ENCODE data around the gene FLNA. TPM values are rescaled to one million over a fixed set of nuclear protein-coding genes. Genes with fewer than 3 reads are reported as not detected.

The FLNA gene
- total and polyA plus RNA-seq, 2 of the 13 experiments (the other 11 are each of a cell fraction or from before 2014, with no cell fraction given) = 83.4 to 174 TPM

- TF ChIP-seq, protein P1, sequence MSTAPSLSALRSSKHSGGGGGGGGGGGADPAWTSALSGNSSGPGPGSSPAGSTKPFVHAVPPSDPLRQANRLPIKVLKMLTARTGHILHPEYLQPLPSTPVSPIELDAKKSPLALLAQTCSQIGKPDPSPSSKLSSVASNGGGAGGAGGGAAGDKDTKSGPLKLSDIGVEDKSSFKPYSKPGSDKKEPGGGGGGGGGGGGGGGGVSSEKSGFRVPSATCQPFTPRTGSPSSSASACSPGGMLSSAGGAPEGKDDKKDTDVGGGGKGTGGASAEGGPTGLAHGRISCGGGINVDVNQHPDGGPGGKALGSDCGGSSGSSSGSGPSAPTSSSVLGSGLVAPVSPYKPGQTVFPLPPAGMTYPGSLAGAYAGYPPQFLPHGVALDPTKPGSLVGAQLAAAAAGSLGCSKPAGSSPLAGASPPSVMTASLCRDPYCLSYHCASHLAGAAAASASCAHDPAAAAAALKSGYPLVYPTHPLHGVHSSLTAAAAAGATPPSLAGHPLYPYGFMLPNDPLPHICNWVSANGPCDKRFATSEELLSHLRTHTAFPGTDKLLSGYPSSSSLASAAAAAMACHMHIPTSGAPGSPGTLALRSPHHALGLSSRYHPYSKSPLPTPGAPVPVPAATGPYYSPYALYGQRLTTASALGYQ (CRISPR knock-in tag; IDR thresholded peaks at IDR 0.05) = no peak
- no peak for TF ChIP-seq NFE2L2 (IDR thresholded peaks at IDR 0.05; ENCODE audit: low read length)
- TF ChIP-seq, protein P2, sequence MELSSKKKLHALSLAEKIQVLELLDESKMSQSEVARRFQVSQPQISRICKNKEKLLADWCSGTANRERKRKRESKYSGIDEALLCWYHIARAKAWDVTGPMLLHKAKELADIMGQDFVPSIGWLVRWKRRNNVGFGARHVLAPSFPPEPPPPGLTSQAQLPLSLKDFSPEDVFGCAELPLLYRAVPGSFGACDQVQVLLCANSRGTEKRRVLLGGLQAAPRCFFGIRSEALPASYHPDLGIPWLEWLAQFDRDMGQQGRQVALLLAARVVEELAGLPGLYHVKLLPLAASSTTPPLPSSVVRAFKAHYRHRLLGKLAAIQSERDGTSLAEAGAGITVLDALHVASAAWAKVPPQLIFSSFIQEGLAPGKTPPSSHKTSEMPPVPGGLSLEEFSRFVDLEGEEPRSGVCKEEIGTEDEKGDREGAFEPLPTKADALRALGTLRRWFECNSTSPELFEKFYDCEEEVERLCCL (CRISPR knock-in tag; IDR thresholded peaks at IDR 0.05; ENCODE audit: borderline replicate concordance) = no peak
- no peak for TF ChIP-seq EP300 (IDR thresholded peaks at IDR 0.05; ENCODE audit: low read depth in 2 of 2, low read length in 2 of 2)
- TF ChIP-seq EP300 (CRISPR knock-in tag; IDR thresholded peaks at IDR 0.05; ENCODE audit: borderline replicate concordance) = no peak
- TF ChIP-seq ZNF749 (CRISPR knock-in tag; IDR thresholded peaks at IDR 0.05; ENCODE audit: borderline replicate concordance) = 0 out of 2 replicates have a peak, but pooled peaks have one; percentile 23
- TF ChIP-seq FOXM1 (CRISPR knock-in tag; IDR thresholded peaks at IDR 0.05) = no peak
- no peak for TF ChIP-seq ZNF644 (CRISPR knock-in tag; IDR thresholded peaks at IDR 0.05; ENCODE audit: low read depth)
- no peak for TF ChIP-seq HNRNPK (IDR thresholded peaks at IDR 0.05; ENCODE audit: low read depth, low read length, poor library complexity, severe bottlenecking)
- TF ChIP-seq ZNF550 (CRISPR knock-in tag; IDR thresholded peaks at IDR 0.05; ENCODE audit: borderline replicate concordance) = no peak
- TF ChIP-seq SP5 (CRISPR knock-in tag; IDR thresholded peaks at IDR 0.05; ENCODE audit: borderline replicate concordance, low read depth) = no peak
- no peak for TF ChIP-seq CSRNP2 (CRISPR knock-in tag; conservative IDR thresholded peaks at IDR 0.05; ENCODE audit: low read depth)
- TF ChIP-seq SP4 (CRISPR knock-in tag; IDR thresholded peaks at IDR 0.05) = no peak
- no peak for TF ChIP-seq PTBP1 (IDR thresholded peaks at IDR 0.05; ENCODE audit: low read depth, low read length, poor library complexity, severe bottlenecking)
- peak; percentile 55; the same call in 1 of the 2 replicates for TF ChIP-seq FOXK1 (CRISPR knock-in tag; IDR thresholded peaks at IDR 0.05; ENCODE audit: borderline replicate concordance, low read depth)
- no peak for TF ChIP-seq ZNF567 (CRISPR knock-in tag; IDR thresholded peaks at IDR 0.05; ENCODE audit: borderline replicate concordance)
- no peak for TF ChIP-seq MXD1 (CRISPR knock-in tag; IDR thresholded peaks at IDR 0.05)
- no peak for TF ChIP-seq TRIM24 (CRISPR knock-in tag; IDR thresholded peaks at IDR 0.05)
- TF ChIP-seq ZNF12 (CRISPR knock-in tag; IDR thresholded peaks at IDR 0.05) = no peak
- TF ChIP-seq ZNF367 (CRISPR knock-in tag; IDR thresholded peaks at IDR 0.05; ENCODE audit: borderline replicate concordance) = no peak; the same call in 1 of the 2 replicates
- peak; percentile 65; the same call in 1 of the 2 replicates for TF ChIP-seq ZNF205 (CRISPR knock-in tag; IDR thresholded peaks at IDR 0.05)
- no peak; the same call in 1 of the 2 replicates for TF ChIP-seq ZNF138 (CRISPR knock-in tag; IDR thresholded peaks at IDR 0.05; ENCODE audit: low read depth)
- TF ChIP-seq TEAD3 (CRISPR knock-in tag; optimal IDR thresholded peaks at IDR 0.05; ENCODE audit: borderline replicate concordance) = peak; percentile 24
- no peak for TF ChIP-seq ZNF3 (CRISPR knock-in tag; IDR thresholded peaks at IDR 0.05)
- TF ChIP-seq ZFP41 (CRISPR knock-in tag; IDR thresholded peaks at IDR 0.05; ENCODE audit: borderline replicate concordance) = no peak
- no peak for TF ChIP-seq NRL (CRISPR knock-in tag; IDR thresholded peaks at IDR 0.05; ENCODE audit: borderline replicate concordance)
Measured at GRCh38 chrX:154397888-154398667, 23.6 kb upstream of the FLNA start, which contains the start of gene RPL10 (continued).

Data from HepG2 (cell line).